ENCODE data around the gene NDEL1.

- no peak for TF ChIP-seq TCF4 (CRISPR knock-in tag; IDR thresholded peaks at IDR 0.05; ENCODE audit: borderline replicate concordance)
- TF ChIP-seq ZNF8 (CRISPR knock-in tag; IDR thresholded peaks at IDR 0.05): no peak
- TF ChIP-seq RARB (CRISPR knock-in tag; IDR thresholded peaks at IDR 0.05): no peak
- no peak for TF ChIP-seq ZFP3 (CRISPR knock-in tag; IDR thresholded peaks at IDR 0.05)
- TF ChIP-seq OSR1 (CRISPR knock-in tag; IDR thresholded peaks at IDR 0.05): no peak
- no peak for TF ChIP-seq PATZ1 (CRISPR knock-in tag; IDR thresholded peaks at IDR 0.05; ENCODE audit: borderline replicate concordance)
- TF ChIP-seq PPARA (CRISPR knock-in tag; IDR thresholded peaks at IDR 0.05; ENCODE audit: borderline replicate concordance): no peak
- no peak for TF ChIP-seq ZNF70 (CRISPR knock-in tag; IDR thresholded peaks at IDR 0.05)
- TF ChIP-seq, protein P1, sequence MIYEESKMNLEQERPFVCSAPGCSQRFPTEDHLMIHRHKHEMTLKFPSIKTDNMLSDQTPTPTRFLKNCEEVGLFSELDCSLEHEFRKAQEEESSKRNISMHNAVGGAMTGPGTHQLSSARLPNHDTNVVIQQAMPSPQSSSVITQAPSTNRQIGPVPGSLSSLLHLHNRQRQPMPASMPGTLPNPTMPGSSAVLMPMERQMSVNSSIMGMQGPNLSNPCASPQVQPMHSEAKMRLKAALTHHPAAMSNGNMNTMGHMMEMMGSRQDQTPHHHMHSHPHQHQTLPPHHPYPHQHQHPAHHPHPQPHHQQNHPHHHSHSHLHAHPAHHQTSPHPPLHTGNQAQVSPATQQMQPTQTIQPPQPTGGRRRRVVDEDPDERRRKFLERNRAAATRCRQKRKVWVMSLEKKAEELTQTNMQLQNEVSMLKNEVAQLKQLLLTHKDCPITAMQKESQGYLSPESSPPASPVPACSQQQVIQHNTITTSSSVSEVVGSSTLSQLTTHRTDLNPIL (CRISPR knock-in tag; IDR thresholded peaks at IDR 0.05; ENCODE audit: low read depth): no peak
Measured at GRCh38 chr17:8482546-8482945, 46.9 kb downstream of the NDEL1 start.

Data from SK-N-SH treated with all-trans-retinoic acid at 6 μM for 48 hours (cell line).